Vagina (tissue), 2 donors: ENCODE data around the gene P3R3URF. TPM values are rescaled to one million over a fixed set of nuclear protein-coding genes. Genes with fewer than 3 reads are reported as not detected.

Experiments used
- DNase-seq, 2 donors: peaks; one replicate each; pipeline ENCODE4 v3.0.0-alpha.2; 2017; ENCODE audit errors: extremely low spot score in 2 of 2
- H3K27ac ChIP-seq: fragments of 200-600 bp; sonication (generic); one replicate; pipeline ENCODE4 v1.5.1; 2019
- H3K27me3 ChIP-seq: fragments of 200-600 bp; sonication (generic); one replicate; pipeline ENCODE4 v1.5.1; 2019
- H3K36me3 ChIP-seq, 2 donors: fragments of 200-600 bp; sonication (generic); one replicate each; pipeline ENCODE4 v1.5.1; 2017 to 2019
- H3K4me1 ChIP-seq: fragments of 200-600 bp; sonication (generic); one replicate; pipeline ENCODE4 v1.5.1; 2019
- H3K4me3 ChIP-seq, 2 donors: fragments of 200-600 bp; sonication (generic); 1 replicate in 1 of 2; 2 replicates in 1 of 2; pipeline ENCODE4 v1.5.1; 2016 to 2019
- H3K9me3 ChIP-seq: fragments of 200-600 bp; sonication (generic); one replicate; pipeline ENCODE4 v1.5.1; 2019
- POLR2A ChIP-seq, 2 donors: fragments of 450-650 bp; IDR thresholded peaks; one replicate each; pipeline ENCODE4 v1.6.1; 2017; ENCODE audit warnings: antibody characterized with exemption in 2 of 2, mild to moderate bottlenecking in 2 of 2, moderate library complexity in 2 of 2
- POLR2AphosphoS5 ChIP-seq, 2 donors: sonication (generic); formaldehyde crosslinking; IDR thresholded peaks; one replicate each; pipeline ENCODE4 v1.9.0; 2017; ENCODE audit warnings: antibody characterized with exemption in 2 of 2, mild to moderate bottlenecking in 2 of 2, low read depth in 1 of 2; ENCODE audit not compliant: insufficient read depth in 1 of 2
- intact Hi-C: fragments of 100-400 bp; cut with DNase I; formaldehyde crosslinking; loops from one replicate; pipeline ENCODE4 v1.15.1; 2023
- total RNA-seq: library from RNA; depleted of rRNA; stranded (reverse); fragments of >200 nt; gene quantifications from one replicate; pipeline ENCODE4 v1.2.3, GENCODE V29; 2016
- TF ChIP-seq, protein P1 (sequence below), 3 experiments: fragments of 450-650 bp in 2 of 3; fragments of 200-600 bp in 1 of 3; sonication (generic) in 1 of 3; IDR thresholded peaks; one replicate each; pipeline ENCODE4 v1.5.1; 2017 to 2019; ENCODE audit warnings: antibody characterized with exemption in 3 of 3, mild to moderate bottlenecking in 2 of 3, moderate library complexity in 2 of 3

P3R3URF gene
- total RNA-seq, 1 donor from 2014 or later = not detected

GRCh38 chr1:46148318-46148717, 28.0 kb downstream of the P3R3URF start:
- no peak overlapping the region for H3K4me3 ChIP-seq
- no peaks in the 10 kb centered on the region for H3K27me3 ChIP-seq
- no peak overlapping the region for H3K27ac ChIP-seq
- H3K9me3 ChIP-seq = no peaks in the 10 kb centered on the region
- TF ChIP-seq, protein P1, sequence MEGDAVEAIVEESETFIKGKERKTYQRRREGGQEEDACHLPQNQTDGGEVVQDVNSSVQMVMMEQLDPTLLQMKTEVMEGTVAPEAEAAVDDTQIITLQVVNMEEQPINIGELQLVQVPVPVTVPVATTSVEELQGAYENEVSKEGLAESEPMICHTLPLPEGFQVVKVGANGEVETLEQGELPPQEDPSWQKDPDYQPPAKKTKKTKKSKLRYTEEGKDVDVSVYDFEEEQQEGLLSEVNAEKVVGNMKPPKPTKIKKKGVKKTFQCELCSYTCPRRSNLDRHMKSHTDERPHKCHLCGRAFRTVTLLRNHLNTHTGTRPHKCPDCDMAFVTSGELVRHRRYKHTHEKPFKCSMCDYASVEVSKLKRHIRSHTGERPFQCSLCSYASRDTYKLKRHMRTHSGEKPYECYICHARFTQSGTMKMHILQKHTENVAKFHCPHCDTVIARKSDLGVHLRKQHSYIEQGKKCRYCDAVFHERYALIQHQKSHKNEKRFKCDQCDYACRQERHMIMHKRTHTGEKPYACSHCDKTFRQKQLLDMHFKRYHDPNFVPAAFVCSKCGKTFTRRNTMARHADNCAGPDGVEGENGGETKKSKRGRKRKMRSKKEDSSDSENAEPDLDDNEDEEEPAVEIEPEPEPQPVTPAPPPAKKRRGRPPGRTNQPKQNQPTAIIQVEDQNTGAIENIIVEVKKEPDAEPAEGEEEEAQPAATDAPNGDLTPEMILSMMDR (IDR thresholded peaks at IDR 0.05) = no peak
- TF ChIP-seq POLR2AphosphoS5 (IDR thresholded peaks at IDR 0.05; ENCODE audit: insufficient read depth in 1 of 2, low read depth in 1 of 2) (no peak), POLR2A (IDR thresholded peaks at IDR 0.05) (no peak)
- DNase-seq = peak in 1 of 2 donors; percentile 13
- intact Hi-C loops = no loop called here
- H3K4me1 ChIP-seq = no peaks in the 10 kb centered on the region
- no peaks in the 10 kb centered on the region for H3K36me3 ChIP-seq

DNA sequence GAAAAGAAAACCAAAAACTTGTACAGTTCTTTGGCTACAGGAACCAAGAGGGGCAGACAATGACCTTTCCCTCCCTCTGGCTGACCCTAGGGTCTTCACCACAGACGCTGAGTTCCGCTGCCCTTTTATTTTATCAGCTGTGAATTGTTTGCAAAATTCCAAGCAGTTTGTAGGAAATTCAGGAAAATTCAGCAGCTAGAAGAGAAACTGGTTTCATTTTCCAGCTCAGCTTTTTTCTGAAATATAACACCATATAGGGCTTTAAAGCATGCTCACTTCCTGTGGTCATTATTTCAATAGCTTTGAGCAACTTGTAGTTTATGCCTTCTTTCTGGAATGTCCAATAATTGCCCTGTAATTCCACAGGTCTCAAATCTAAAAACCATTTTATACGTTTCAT, 38.4 kb downstream of the P3R3URF start:
- Histone ChIP-seq H3K9me3 (no peaks in the 10 kb centered on the region), H3K4me1 (peaks cover 13% of the 10 kb centered on the region), H3K4me3 (no peak overlapping the region), H3K36me3 (no peaks in the 10 kb centered on the region), H3K27me3 (no peaks in the 10 kb centered on the region), H3K27ac (no peak overlapping the region)
- peak in 1 of 2 donors; percentile 25 for DNase-seq
- no peak for TF ChIP-seq POLR2A (IDR thresholded peaks at IDR 0.05)
- no peak for TF ChIP-seq POLR2AphosphoS5 (IDR thresholded peaks at IDR 0.05; ENCODE audit: insufficient read depth in 1 of 2, low read depth in 1 of 2)
- TF ChIP-seq, protein P1 (IDR thresholded peaks at IDR 0.05) = no peak
- intact Hi-C loops = no loop called here

DNA sequence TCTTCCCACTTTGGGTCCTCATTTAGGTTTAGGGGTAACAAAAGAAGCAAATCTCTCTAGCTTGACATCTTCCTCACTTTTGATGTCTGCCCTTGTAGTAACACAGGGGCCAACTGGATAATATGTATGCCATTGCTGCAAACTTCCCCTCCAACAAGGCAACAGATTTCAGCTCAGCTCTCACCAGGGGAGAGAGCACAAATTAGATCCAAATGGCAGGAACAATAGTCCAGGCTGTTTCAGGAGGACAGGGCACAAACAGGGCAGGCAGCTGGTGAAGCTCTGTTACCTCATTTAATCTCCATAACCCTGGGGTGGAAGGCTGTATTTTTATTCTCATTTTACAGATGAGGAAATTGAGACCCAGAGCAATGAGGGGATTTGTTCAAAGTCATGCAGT, 39.6 kb downstream of the P3R3URF start:
- DNase-seq = no peak
- peaks cover 21% of the 10 kb centered on the region for H3K4me1 ChIP-seq
- no peaks in the 10 kb centered on the region for H3K36me3 ChIP-seq
- no peaks in the 10 kb centered on the region for H3K9me3 ChIP-seq
- no peak overlapping the region for H3K27ac ChIP-seq
- no peaks in the 10 kb centered on the region for H3K27me3 ChIP-seq
- intact Hi-C loops = no loop called here
- no peak overlapping the region for H3K4me3 ChIP-seq
- no peak for TF ChIP-seq POLR2AphosphoS5 (IDR thresholded peaks at IDR 0.05; ENCODE audit: insufficient read depth in 1 of 2, low read depth in 1 of 2)
- TF ChIP-seq POLR2A (IDR thresholded peaks at IDR 0.05) = no peak
- TF ChIP-seq, protein P1 (IDR thresholded peaks at IDR 0.05) = no peak

DNA sequence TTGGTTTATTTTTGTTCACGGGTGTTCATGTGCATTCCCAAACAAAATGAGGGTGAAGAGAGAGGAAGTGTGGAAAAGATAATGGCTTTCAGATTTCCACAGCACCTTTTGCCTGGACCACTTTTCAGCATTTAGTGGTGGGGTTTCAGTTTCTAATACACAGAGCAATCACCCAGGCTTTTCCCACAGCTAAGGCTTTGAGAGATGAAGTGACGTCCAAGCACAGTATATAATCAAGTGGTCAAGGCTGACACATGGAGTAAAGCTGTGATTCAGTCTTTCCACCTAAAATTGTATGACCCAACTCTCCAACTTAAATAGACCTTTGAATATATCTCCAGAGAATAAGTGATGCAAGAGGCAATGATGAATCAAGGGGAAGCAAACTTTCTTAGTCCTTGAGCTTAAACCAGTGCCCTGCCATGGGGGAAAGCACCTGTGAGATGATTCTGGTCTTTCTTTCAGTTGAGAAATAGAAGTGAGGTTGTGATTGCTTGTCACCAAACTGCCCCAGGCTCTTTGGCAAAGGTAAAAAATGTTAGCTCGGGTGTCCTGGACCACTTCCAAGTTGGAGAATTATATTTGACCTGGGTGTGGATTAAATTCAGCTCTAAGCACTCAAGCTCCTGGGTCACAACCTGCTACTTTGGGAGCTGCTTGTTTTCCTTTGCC, 41.5 kb downstream of the P3R3URF start:
- Histone ChIP-seq H3K9me3 (no peaks in the 10 kb centered on the region), H3K27me3 (no peaks in the 10 kb centered on the region), H3K4me1 (peaks cover 25% of the 10 kb centered on the region), H3K36me3 (no peaks in the 10 kb centered on the region), H3K4me3 (no peak overlapping the region), H3K27ac (peak overlapping the region; percentile 33)
- DNase-seq = no peak
- intact Hi-C loops = no loop called here
- TF ChIP-seq, protein P1 (IDR thresholded peaks at IDR 0.05) = no peak
- no peak for TF ChIP-seq POLR2A (IDR thresholded peaks at IDR 0.05)
- peak in 1 of 2 donors; percentile 31 for TF ChIP-seq POLR2AphosphoS5 (IDR thresholded peaks at IDR 0.05; ENCODE audit: insufficient read depth in 1 of 2, low read depth in 1 of 2)

- Histone ChIP-seq H3K36me3 (no peaks in the 10 kb centered on the region), H3K9me3 (no peaks in the 10 kb centered on the region), H3K27me3 (no peaks in the 10 kb centered on the region), H3K4me1 (peaks cover 25% of the 10 kb centered on the region), H3K27ac (peak overlapping the region; percentile 92), H3K4me3 (peak overlapping the region in 1 of 2 donors; percentile 71)
- intact Hi-C loops = loop anchor here (2.0 kb wide), 1 partner anchor 41 kb away; the partner anchor contains the start of gene TSPAN1
- TF ChIP-seq POLR2AphosphoS5 (IDR thresholded peaks at IDR 0.05; ENCODE audit: insufficient read depth in 1 of 2, low read depth in 1 of 2) (no peak), POLR2A (IDR thresholded peaks at IDR 0.05) (no peak)
- TF ChIP-seq, protein P1 (IDR thresholded peaks at IDR 0.05) = no peak
- DNase-seq = no peak
Observed at GRCh38 chr1:46133781-46134350, 42.4 kb downstream of the P3R3URF start.
